PFSK-1 (cell line): ENCODE measurements around the gene FEM1B.
A peak's percentile ranks its signal among the peaks of the same experiment; 100 is the strongest.

Experiments used
- FOXP2 ChIP-seq: optimal IDR thresholded peaks from 2 replicates; pipeline ENCODE3; 2011; ENCODE audit warnings: borderline replicate concordance, control low read depth, inconsistent platforms; ENCODE audit not compliant: insufficient read depth; ENCODE audit errors: extremely low read length, extremely low read depth
- POLR2AphosphoS5 ChIP-seq: IDR thresholded peaks from 2 replicates; pipeline ENCODE4 v1.6.1; 2012; ENCODE audit warnings: low read depth, mild to moderate bottlenecking, control low read depth, low read length, moderate library complexity
- SIN3A ChIP-seq: IDR thresholded peaks from 2 replicates; pipeline ENCODE4 v1.6.1; 2012; ENCODE audit warnings: mild to moderate bottlenecking, low read length, moderate library complexity, borderline replicate concordance; ENCODE audit not compliant: insufficient read depth
- TAF1 ChIP-seq: IDR thresholded peaks from 2 replicates; pipeline ENCODE4 v1.6.1; 2012; ENCODE audit warnings: low read length, control low read depth, borderline replicate concordance; ENCODE audit not compliant: insufficient read depth
- TF ChIP-seq, protein P1 (sequence below), 2 experiments: IDR thresholded peaks; 2 replicates each; pipeline versions ENCODE4 v1.6.1 to v1.8.0; 2011 to 2012; ENCODE audit warnings: low read depth in 2 of 2, low read length in 2 of 2, control low read depth in 1 of 2, inconsistent platforms in 1 of 2, mild to moderate bottlenecking in 1 of 2, moderate library complexity in 1 of 2; ENCODE audit not compliant: insufficient read depth in 1 of 2

FEM1B gene

DNA sequence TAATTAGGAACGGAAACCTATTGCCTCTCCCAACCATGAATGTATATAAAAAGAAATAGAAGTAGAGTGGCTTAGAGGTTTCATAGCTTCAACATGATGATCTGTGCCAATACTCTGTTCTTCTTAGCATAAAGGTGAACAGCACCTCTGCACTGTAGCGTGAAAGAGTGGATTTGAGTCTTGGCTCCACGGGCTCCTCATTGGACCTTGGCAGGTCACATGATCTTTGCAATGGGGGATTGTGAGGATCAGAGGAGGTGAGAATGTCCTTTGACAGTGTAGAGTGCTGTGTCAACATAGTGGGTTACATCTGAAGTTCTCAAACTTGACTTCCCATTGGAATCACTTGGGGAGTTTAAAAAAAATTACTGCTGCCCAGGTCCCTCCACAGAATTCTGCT, 51.4 kb downstream of the FEM1B start:
- TF ChIP-seq POLR2AphosphoS5 (no peak), TAF1 (no peak)
- TF ChIP-seq, protein P1, sequence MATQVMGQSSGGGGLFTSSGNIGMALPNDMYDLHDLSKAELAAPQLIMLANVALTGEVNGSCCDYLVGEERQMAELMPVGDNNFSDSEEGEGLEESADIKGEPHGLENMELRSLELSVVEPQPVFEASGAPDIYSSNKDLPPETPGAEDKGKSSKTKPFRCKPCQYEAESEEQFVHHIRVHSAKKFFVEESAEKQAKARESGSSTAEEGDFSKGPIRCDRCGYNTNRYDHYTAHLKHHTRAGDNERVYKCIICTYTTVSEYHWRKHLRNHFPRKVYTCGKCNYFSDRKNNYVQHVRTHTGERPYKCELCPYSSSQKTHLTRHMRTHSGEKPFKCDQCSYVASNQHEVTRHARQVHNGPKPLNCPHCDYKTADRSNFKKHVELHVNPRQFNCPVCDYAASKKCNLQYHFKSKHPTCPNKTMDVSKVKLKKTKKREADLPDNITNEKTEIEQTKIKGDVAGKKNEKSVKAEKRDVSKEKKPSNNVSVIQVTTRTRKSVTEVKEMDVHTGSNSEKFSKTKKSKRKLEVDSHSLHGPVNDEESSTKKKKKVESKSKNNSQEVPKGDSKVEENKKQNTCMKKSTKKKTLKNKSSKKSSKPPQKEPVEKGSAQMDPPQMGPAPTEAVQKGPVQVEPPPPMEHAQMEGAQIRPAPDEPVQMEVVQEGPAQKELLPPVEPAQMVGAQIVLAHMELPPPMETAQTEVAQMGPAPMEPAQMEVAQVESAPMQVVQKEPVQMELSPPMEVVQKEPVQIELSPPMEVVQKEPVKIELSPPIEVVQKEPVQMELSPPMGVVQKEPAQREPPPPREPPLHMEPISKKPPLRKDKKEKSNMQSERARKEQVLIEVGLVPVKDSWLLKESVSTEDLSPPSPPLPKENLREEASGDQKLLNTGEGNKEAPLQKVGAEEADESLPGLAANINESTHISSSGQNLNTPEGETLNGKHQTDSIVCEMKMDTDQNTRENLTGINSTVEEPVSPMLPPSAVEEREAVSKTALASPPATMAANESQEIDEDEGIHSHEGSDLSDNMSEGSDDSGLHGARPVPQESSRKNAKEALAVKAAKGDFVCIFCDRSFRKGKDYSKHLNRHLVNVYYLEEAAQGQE (IDR thresholded peaks at IDR 0.05; ENCODE audit: insufficient read depth in 1 of 2, low read depth in 2 of 2, low read length in 2 of 2): no peak

DNA sequence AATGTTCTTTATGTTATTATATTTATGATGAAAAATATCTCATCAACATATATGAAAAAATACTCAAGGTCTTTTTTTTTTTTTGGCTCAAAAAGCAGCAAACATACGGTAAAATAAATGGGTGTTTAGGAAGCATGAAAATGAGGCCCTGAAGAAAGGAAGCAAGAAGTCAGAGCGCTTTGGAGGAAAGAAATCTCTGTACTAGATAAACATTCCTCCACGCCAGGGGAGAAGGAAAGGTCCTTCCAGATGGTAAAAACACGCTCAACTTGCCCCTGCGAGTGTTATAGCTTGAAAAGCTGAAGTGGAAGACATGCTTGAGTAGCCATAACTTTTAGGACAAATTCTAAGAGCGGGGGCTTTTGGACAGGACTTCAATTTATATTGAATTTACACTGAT, 52.9 kb downstream of the FEM1B start:
- TF ChIP-seq SIN3A (no peak), POLR2AphosphoS5 (no peak), FOXP2 (no peak), TAF1 (no peak)
- TF ChIP-seq, protein P1 (IDR thresholded peaks at IDR 0.05; ENCODE audit: insufficient read depth in 1 of 2, low read depth in 2 of 2, low read length in 2 of 2): no peak

DNA sequence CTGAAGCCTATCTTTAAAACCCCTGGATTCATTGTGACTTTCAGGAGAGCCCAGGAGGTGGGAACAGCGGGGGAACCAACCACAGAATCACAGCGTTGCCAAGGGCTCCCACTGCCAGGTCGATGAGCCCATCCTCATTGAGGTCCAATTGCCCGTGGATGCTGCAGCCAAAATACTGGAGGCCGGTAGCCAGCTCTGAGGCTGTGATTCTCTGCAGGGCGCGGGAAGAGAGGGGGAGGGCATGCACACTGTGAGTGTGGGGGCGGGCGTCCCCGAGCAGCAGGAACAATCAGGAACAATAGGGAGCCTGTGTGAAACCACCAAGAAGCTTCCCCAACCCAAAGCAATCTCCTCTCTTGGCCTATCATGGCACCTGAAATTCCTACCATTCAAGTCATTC, 53.4 kb downstream of the FEM1B start:
- TF ChIP-seq, protein P1 (IDR thresholded peaks at IDR 0.05; ENCODE audit: insufficient read depth in 1 of 2, low read depth in 2 of 2, low read length in 2 of 2): no peak
- TF ChIP-seq POLR2AphosphoS5: no peak
- TF ChIP-seq TAF1: no peak
- TF ChIP-seq FOXP2: no peak

DNA sequence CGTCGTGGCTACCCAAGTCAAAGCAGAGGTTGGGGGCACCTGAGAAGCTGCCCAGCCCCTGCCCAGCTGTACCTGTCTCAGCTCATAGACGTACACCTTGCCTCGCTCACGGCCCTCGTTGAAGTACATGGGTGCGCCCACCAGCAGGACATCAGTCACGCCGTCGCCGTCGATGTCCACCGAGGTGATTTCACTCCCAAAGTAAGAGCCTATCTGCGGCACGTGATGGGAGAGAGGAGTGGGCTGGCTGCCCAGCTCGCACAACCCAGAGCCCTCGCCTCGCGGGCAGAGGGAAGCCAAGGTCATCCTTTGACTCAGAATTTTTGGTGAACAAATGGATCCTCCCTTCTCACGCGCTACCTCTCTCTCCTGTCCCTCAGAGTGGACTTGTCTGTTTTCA, 54.7 kb downstream of the FEM1B start:
- TF ChIP-seq POLR2AphosphoS5 (no peak), FOXP2 (no peak), SIN3A (no peak), TAF1 (no peak)
- TF ChIP-seq, protein P1 (IDR thresholded peaks at IDR 0.05; ENCODE audit: insufficient read depth in 1 of 2, low read depth in 2 of 2, low read length in 2 of 2): no peak

DNA sequence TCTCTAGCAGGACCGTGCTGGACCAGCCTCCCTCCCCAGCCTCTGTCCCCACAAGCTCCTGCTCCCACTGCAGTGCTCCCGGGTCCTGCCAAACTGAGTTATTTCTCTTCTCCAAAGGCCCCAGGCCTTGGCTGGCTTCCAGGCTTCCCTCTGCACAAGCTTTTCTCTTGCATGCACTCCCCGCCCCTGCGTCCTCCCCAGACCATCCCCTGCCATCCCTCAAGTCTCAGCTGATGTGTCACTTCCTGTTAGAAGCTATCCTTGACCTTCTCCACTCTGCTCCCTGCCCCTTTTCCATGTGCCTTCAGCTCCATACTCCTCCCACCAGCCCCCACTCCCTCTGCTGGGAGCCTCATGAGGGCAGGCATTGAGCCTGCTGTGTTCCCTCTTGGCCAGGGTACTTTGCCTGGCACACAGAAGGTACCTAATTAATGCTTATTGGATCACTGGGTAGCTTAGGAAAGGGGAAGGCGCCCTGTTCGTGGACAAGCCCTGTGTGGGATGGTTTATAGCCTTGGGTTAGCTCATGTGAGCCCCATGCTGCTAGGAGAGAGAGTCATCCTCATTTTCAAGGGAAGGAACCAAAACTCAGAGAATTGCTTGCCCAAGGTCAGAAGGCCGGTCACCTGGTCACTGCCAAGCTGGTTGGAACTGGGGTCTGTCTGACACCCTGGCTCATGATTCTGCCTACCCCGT, 56.4 kb downstream of the FEM1B start:
- TF ChIP-seq POLR2AphosphoS5 (no peak), FOXP2 (peak; percentile 76)
